T-helper 2 cell (primary cell): Measurements from ENCODE around the gene KLRD1.
A peak's percentile ranks its signal among the peaks of the same experiment; 100 is the strongest.
"Not testable (repeated sequence)": the region's sequence is repeated elsewhere in the genome, so short reads cannot be mapped to it uniquely, and the experiment has no call there.

ENCODE experiments used
- DNase-seq, 5 experiments: peaks; one replicate each; pipeline versions ENCODE4 v3.0.0 to v3.0.0-alpha.2; 2012 to 2022

The KLRD1 gene

GRCh38 chr12:10339053-10339840, 31.6 kb downstream of the KLRD1 start:
- no peak for DNase-seq

- DNase-seq, result not testable (repeated sequence)
These were observed 33.3 kb downstream of the KLRD1 start for GRCh38 chr12:10340946-10341345.

GRCh38 chr12:10341892-10342509, 34.3 kb downstream of the KLRD1 start:
- DNase-seq, result no peak

DNA sequence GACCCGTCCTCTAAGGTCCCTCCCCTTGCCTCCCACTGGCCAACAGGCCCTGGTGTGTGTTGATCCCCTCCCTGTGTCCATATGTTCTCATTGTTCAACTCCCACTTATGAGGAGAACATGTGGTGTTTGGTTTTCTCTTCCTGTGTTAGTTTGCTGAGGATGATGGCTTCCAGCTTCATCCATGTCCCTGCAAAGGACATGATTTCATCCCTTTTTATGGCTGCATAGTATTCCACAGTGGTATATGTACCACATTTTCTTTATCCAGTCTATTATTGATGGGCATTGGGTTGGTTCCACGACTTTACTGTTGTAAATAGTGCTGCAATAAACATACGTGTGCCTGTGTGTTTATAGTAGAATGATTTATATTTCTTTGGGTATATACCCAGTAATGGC, 43.8 kb downstream of the KLRD1 start:
- DNase-seq, result not testable (repeated sequence)

GRCh38 chr12:10354071-10354470, 46.4 kb downstream of the KLRD1 start:
- DNase-seq, result no peak

GRCh38 chr12:10354502-10354901, 46.8 kb downstream of the KLRD1 start:
- DNase-seq, result no peak

DNA sequence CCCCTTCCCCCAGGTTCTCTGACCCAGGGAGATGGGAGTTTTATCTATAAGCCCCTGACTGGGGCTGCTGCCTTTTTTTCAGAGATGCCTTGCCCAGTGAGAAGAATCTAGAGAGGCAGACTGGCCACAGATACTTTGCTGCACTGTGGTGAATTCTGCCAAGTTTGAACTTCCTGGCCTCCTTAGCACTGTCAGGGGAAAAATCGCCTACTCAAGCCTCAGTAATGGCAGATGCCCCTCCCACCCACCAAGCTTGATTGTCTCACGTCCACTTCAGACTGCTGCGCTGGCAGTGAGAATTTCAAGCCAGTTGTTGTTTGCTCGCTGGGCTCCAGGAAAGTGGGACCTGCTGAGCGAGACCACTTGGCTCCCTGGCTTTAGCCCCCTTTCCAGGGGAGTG, 50.5 kb downstream of the KLRD1 start:
- no peak for DNase-seq

GRCh38 chr12:10358969-10359368, 51.3 kb downstream of the KLRD1 start:
- DNase-seq, result no peak

- DNase-seq, result no peak
These were observed 53.4 kb downstream of the KLRD1 start for GRCh38 chr12:10361084-10361483.

GRCh38 chr12:10361622-10362021, 54.0 kb downstream of the KLRD1 start:
- DNase-seq, result no peak

GRCh38 chr12:10362325-10362724, 54.7 kb downstream of the KLRD1 start:
- DNase-seq, result no peak

DNA sequence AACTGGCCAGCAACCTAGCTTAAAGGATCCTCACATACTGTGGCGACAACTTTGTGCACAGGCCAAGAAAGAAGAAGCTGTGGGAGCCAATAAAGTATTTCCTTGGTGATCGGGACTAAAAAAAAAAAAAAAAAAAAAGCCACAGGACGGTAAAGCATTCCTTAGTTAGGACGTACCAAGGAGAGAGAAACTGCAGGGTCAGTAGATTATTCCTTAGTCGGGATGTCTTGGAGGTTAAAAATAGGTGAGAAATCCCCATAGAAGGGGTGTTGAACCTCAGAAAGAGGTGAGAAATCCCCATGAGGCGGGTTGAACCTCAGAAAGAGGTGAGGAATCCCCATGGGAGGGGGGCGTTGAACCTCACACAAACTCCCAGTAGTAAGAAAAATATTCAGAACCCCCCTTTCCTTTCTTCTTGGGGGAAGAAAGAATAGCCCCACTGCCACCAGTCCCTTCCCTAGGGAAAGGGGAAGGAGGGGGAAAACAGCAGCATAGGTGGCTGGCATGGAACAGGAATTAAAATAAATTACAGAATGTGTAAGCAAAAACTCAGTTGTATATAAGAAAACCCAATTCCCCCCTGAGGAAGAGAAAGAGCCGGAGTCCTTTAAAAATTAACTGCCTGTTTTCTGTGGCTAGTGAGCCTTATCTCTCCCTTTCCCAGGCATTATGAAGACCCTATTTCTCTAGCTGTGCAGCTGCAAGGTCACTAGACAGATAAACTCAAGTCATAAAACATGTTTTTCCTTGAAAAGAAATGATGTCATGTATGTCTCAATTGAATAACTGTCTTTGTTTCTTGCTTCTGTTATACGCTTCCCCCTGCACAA, 55.4 kb downstream of the KLRD1 start:
- no peak for DNase-seq

- DNase-seq, result no peak
These were observed 55.9 kb downstream of the KLRD1 start for GRCh38 chr12:10363658-10363913.

DNA sequence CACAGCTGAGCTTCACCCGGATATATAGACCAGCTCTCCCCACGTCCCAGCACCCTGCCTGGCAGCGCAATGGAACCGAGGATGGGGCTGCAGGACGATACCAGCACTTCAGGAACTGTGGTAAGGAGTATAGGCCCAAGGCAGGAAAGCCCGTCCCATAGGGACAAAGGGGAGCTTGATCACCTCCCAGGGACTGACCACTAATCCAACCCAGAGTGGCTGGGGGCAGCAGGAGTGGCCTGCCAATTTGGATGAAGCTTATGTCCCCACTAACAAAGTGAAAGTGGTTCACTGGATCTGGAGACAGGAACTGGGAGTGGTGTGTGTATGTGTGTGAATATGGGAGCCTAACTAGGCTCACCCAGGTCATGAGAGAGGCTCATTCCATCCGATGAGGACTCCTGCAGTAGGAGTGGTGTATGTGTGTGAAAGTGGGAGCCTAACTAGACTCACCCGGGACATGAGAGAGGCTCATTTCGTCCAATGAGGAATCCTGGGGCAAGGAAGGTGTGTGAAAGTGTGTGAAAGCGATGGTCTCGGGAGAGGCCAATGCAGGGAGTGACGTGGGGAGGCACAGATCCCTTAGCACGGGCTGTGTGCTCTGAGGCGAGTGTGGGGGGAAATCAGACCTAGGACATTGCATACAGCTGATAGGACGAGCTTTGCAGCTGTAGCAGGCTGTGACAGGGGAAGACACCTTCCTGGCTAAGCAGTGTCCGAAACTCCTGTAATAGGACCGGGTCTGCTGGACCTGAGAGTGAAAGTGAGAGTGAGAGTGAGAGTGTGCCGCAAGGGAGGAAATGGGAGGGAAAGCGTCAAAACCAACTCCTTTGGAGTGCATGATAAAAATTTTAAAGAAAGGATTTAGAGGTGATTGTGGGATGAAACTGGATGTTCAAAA, 56.5 kb downstream of the KLRD1 start:
- peak in 2 of 5 experiments; percentile 24 to 32 for DNase-seq

GRCh38 chr12:10364815-10365622, 57.3 kb downstream of the KLRD1 start:
- peak in 3 of 5 experiments; percentile 35 to 87 (median 65) for DNase-seq

- peak in 1 of 5 experiments; percentile 4 for DNase-seq
These were observed 58.2 kb downstream of the KLRD1 start for GRCh38 chr12:10365696-10366405.

DNA sequence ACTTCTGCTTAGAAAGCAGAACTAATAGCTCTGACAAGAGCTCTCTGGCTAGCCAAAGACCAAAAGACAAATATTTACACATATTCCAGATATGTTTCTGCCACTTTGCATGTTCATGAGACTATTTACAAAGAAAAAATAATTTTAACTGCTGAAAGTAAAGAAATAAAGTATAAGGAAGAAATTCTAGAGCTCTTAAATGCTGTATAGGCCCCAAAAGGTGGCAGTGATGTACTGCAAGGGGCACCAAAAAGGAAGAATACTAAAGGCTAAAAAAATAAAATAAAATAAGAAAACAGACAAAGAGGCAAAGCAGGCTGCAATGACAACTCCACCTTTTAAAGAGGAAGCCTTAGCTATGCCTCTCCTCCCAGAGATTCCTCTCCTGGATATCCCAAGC, 59.2 kb downstream of the KLRD1 start:
- DNase-seq, result peak in 1 of 5 experiments; percentile 6

GRCh38 chr12:10367714-10368113, 60.0 kb downstream of the KLRD1 start:
- not testable (repeated sequence) for DNase-seq

DNA sequence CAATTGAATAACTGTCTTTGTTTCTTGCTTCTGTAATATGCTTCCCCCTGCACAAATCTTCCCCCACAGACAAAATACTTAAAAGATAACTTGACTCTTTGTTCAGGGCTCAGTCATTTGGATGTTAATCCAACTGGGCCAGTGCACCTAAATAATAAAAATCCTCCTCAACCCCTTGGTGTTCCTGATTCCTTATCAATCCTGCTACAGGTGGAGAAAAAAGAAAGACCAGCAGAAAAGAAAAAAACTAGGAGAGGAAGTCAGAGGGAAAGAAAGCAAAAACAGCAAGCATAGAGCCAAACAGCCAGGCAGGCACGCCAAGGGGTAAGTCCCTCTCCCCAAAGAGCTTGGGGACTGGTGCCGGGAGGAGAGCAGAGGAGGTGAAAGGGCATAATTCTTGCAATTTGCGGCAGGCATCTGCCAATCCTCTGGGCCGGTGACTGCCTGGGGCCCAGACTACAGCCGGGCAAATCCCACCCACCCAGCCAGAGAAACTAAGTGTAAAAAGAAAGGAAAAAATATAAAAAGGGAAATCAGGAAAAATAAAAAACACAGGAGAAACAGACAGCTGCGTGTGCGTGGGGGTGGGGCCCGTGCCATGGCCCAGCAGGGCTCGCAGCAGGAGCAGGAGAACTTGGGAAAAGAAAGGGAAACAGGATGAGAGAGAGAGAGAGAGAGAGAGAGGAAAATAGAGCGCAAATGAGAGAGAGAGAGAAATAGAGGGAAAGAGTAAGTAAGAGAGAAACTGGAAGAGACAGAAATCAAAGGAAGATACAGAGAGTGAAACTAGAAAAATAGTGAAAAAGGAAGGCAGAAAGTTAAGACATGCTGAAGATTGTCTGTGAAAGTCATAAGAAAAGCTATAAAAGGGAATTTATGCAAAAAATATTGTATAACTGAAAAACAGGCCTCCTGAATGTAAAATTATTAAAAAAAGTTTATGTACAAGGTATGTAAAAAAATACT, 60.8 kb downstream of the KLRD1 start:
- no peak for DNase-seq
